GM18873 (cell line): ENCODE data around the gene PCDH8.

Experiments
- ATAC-seq: cut with Tn5 transposase; IDR thresholded peaks from one replicate; pipeline ENCODE4 v1.9.1; 2021; ENCODE audit warnings: mild to moderate bottlenecking, moderate library complexity, moderate number of reproducible peaks; ENCODE audit not compliant: unreplicated experiment, low FRiP score

The PCDH8 gene, protein sequence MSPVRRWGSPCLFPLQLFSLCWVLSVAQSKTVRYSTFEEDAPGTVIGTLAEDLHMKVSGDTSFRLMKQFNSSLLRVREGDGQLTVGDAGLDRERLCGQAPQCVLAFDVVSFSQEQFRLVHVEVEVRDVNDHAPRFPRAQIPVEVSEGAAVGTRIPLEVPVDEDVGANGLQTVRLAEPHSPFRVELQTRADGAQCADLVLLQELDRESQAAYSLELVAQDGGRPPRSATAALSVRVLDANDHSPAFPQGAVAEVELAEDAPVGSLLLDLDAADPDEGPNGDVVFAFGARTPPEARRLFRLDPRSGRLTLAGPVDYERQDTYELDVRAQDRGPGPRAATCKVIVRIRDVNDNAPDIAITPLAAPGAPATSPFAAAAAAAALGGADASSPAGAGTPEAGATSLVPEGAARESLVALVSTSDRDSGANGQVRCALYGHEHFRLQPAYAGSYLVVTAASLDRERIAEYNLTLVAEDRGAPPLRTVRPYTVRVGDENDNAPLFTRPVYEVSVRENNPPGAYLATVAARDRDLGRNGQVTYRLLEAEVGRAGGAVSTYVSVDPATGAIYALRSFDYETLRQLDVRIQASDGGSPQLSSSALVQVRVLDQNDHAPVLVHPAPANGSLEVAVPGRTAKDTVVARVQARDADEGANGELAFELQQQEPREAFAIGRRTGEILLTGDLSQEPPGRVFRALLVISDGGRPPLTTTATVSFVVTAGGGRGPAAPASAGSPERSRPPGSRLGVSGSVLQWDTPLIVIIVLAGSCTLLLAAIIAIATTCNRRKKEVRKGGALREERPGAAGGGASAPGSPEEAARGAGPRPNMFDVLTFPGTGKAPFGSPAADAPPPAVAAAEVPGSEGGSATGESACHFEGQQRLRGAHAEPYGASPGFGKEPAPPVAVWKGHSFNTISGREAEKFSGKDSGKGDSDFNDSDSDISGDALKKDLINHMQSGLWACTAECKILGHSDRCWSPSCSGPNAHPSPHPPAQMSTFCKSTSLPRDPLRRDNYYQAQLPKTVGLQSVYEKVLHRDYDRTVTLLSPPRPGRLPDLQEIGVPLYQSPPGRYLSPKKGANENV

DNA sequence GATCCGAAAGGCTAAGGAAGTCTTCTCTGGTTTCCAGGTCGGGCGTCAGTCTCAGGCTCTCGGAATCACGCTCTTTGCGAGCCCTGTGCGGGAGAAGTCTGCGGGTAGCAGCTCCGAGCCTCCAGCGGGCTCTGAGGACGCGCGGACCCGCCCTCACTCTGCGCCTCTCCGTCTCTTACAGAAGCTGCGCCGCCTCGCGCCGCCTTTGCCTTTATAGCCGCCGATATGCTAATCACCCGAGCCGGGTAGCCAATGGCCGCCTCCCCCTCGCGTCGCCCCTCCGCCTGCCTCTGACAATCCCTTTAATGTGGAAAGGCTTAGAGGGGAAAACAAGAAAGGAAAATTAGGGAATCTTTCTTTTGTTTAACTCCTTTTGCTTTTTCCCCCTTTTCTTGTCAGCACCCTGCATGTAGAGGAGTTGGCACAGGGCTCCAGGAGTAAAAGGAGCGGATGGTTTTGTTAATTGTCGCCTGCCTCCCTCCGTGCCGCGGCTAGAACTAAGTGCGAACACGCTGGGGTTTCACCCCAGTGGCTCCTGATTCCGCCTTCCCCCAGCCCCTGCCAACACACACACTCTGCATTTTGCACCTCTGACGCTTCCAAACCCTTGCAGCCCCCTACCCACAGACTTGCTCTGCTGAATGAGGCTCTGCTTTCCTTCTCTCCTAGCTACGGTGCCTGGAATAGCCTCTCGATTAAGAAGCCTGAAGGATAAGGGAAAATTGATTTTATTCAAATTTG lies at the start of gene PCDH8:
TSS of gene PCDH8 (minus strand) at position 186 of the 741 bp plus-strand sequence. CDS start 204 bp downstream, outside the sequence.
- no peak for ATAC-seq

DNA sequence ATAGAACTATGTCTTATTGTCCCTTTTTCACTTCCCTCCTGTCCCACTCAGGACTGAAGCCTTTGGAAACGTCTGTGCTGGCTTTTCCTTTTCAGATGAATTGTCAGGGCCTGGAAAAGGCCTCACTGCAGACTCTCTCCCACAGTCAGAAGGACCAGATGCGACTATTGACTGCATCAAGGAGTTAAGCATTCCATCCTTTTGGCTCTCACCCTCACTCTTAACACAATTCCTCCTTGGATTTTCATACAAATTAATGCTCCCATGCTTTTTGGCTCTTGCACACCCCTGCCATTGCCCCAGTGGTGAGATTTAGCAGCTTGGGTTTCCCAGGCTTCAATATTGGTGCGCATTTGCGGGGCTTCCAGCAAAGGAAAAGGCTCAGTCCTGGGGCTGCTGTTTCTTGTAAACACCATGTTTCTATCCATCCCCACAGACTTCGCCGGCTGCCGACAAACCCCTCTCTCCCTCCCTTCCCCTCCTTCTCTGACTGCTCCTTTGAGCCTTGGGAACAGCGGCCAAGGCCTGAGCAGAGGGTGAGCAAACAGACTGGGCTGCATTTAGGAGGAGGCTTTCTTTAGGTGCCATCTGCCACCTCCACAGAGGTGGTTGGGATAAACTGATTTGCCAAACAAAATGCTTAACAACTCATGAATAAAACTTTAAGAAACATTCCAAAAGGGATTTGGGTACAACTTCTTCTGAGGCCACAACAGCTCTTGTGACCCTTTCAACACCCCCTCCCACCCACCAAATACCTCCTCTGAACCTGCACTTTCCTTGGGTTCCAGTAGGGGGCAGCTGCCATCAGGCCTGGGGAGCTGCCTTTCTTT lies 48.6 kb upstream of the PCDH8 start:
- no peak for ATAC-seq

DNA sequence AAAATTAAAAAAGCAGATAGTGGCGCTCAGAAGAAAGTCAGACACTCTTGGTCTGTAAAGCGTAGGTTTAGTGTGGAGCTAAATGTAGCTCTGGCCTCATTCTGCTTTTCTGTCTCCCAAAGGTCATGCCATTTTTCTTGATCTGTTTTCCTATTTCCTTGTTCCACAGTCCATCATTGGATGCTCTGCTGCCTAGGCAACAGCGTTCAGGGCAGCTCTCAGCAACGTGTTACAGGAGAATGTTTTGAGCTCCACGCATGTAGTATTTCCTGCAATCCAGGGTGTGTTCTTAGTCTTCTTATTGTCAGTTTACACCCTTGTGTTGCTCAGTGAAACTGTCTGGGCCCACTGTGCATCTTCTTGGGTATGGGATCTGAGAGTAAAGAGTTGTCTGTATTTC lies 46.0 kb upstream of the PCDH8 start:
- no peak for ATAC-seq

DNA sequence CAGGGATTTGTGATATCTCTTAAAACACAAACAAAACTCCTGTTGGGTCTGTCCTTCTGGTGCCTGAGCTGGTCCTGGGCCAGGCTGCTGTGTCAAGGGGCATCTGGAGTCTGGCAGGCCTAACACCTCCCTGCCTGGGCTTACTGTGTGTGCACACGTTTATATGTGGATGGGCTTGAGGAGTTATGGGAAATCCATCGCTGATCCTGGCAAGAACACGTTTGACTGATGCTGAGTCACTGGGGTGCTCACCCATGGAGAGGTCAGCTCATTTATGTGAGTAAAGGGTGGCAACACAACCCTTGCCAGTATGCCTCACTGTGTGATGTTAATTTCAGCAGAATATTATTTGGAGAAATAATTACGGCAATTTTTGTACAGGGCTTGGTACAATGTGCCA lies 44.5 kb upstream of the PCDH8 start:
- ATAC-seq: no peak

DNA sequence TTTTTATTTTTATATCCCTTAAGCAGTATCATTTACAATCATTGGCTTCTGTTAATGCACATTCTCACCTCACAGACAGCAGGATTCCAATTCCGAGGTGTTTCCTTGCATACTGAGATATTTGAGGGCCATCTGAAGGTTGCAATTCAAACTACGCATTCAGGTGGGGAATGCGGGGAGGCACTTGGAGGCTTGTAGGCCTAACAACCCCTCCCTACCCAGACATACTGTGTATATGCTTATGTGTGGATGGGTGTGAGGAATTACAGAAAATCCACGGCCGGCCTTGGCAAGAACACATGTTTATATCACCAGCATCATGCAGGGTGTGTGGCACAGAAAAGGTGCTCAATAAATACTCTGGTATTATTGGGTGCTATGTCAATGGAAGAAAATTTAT lies 43.3 kb upstream of the PCDH8 start:
- ATAC-seq: no peak

DNA sequence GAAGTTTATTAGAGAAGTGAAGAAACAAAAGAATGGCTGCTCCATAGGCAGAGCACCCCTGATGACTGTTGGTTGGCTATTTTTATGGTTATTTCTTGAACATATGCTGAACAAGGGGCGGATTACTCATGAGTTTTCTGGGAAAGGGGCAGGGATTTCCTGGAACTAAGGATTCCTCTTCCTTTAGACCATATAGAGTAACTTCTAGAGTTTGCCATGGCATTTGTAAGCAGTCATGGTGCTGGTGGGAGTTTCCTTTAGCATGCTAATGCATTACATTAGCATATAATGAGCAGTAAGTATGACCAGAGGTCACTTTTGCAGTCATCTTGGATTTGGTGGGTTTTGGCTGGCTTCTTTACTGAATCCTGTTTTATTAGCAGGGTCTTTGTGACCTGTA lies 38.7 kb upstream of the PCDH8 start:
- ATAC-seq: no peak

DNA sequence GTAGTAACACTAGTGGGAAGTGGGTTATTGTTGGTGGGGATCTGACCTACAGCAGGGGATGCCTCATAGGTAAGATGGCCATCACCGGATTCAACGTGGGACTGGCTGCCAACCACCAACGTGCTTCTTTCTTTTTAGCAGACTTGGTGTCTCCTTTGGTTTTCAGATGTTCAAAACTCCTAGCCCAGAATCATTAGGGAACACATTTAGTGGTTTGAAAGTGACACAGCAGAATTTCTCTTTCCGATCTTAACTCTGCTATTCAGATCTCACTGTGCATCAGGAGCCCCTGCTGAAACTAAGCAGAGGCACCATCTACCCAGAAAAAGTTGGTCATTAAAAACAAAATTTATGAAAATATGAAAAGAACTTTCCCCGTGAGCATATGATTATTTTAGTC lies 36.7 kb upstream of the PCDH8 start:
- no peak for ATAC-seq

DNA sequence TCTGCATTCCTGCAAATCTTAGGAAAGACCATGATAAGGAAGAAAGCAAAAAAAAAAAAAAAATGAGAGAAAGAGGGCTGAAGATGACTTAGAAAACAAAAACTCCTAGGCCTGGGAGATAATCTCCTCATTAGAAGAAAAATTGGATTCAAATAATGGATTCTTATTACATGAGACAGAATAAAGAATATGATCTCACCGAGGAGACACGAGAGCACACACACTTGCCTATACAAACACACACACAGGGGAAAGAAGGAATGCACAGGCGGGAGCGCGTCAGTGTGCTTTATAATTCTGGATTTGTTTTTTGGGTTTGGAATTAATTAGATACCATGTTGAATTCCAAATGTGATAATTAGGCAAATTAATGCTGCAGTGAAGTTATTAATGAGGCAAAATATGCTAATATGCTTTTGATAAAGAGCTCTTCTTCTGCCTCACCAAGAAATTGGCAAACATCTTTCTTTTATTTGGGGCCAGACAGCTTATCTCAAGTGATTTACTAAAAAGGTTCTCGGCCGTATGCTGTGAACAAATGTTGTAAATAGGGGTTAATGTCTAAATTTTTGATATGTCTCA lies 36.1 kb upstream of the PCDH8 start:
- ATAC-seq: no peak

DNA sequence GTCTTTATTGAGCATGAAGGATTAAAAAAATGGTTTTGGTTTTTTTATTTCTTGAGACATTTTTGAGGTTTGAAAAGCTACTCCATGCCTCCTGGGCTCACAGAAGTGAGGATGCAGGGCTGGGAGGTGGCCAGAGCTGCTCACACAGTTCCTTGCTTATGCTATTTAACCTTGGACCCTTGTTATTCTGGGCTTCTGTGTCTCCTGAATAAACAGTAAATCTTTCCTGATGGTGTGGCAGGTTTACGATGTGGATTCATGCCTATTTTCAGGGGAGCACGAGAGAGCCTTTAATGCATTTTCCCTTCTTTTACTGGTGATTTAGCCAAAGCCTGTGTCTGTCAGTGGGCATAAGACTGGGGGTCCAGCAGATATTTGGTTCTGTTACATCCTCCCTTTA lies 34.3 kb upstream of the PCDH8 start:
- ATAC-seq: no peak

DNA sequence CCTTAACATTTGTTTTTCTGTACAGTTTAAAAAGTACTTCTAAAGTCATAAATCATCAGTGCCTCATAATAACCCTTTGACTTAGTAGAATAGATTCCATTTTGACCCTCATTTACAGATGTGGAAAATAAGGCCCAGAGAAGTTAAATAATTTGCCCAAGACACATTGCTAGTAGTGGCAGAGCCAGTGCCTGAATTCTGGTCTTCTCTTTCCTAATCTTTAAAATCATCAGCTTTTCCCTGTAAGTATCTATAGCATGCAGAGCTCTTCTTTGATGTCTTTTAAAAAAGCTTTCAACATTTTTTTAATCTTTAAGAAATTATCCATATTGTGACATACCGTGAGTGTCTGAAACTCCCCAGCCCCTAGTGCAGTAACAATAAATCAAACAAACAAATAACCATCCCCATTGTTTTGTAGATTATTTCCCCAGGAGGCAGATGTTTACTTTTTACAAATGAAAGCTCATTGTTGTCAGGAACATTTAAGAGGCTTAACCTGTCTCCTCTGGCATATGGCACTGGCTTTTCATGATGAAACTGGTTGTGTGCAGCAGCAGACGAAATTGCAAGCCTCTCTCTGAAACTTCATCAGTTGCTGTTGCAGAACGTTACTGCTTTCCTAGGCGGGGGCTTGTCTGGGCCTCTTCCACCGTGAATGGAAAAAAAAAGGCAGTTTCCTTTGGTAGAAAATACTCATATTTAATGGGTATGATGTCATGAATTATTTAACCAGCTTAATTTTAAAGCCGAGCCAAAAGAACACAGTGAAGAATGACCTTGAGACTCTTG lies 31.7 kb upstream of the PCDH8 start:
- no peak for ATAC-seq

DNA sequence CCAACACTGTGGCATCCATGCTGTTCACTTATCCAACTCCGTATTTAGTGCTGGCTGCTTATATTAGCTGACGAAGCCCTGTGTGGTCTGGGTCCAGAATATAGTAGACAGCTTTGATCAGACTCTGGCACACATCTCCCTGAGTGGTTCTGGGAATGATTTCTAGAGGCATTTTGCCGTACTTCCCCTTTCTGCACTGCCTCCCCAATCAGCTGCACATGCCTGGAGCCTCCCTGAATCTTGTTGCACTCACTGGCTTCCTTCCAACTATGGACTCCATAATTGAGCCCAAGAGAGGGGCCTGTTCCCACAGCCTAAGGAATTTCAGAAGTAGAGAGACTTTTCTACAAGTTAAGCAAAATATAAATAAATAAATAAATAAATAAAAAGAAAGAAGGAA lies 30.4 kb upstream of the PCDH8 start:
- no peak for ATAC-seq

DNA sequence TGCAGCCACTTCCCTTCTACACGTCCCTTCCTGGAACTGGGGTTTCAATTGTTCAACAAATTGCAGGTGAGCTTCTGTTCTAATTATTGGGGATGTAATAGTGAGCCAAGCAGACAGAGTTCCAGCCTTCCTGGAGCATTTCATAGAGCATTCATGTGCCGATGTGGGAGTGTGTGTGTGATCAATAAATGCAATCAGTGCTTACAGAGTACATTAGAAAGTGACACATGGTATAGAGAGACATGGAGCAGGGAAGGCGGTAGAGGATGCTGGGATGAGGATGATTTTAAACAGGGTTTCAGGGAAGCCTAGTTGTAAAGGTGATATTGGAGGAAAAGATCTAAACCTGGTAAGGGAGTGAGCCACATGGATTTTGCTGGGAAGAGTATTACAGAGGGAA lies 21.7 kb upstream of the PCDH8 start:
- no peak for ATAC-seq

DNA sequence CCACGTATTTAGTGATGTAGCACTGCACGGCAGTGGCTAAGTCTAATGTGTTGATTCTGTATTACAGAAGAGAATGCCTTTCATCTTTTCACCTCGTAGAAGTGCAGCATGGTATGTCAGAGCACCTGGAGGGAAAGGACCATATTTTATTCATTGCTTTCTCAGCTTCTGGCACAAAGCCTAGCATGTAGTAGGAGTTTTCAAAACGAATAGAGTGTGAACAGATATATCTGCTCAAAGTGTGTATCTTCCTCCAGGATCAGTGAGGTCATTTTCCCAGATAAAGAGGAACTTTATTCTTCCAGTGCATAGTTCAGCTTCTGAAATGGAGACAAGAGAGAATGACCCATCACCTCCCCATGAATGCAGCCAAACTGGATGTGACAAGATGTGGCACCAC lies 21.2 kb upstream of the PCDH8 start:
- no peak for ATAC-seq

DNA sequence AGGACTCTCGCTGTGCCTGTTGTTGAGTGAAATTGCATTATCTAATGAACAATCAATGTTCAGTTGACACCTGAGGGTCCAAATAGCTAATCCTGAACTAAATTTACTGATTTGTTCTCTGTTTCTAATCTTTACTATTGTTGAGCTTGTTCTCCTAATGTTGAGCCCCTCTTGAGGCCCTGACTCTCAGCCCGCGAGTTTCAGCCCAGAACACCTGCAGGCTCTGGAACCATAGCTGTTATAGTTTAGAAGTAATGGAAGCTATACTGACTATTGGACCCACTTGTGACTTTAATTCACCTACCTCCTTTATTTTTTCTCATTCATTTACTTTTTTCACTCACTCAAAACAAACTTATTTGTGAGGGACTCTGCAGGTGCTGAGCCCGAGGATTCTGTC lies 20.6 kb upstream of the PCDH8 start:
- no peak for ATAC-seq

DNA sequence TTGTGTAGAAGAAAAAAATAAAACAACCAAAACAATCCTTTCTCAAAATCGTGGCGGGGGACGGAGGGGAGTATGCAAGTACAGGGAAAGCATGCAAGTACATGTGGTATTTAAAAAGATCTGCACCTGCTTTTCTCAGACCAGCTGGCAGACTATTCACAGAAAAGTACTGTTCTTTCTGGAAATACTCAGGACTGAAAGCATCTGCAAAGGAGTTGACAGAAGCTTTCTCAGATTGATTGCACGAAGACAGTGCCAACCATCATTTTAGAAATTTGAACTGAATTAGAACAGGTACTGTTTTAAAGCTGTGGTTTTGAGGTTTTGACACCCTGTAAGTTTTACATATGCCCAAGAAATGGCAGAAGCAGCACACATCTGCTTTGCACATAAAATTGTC lies 19.8 kb upstream of the PCDH8 start:
- no peak for ATAC-seq

DNA sequence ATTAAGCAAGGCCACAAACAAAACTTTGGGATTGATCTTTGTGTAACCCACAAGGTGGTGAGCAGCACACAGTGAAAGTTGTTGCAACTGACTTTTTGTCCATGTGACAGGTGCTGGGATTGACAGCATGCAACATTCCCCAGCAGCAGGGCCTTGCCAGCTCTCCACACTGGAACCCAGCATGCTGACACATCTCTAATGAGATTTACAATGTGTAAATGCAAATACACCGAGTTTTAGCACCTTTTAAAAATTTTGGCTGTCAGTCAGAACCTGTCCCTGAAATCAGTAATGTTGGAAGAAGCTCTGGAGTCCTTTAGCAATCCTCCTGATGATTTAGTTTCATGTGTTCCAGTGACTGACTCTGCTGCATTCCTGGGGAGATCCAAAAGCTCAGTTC lies 16.5 kb upstream of the PCDH8 start:
- ATAC-seq: no peak

DNA sequence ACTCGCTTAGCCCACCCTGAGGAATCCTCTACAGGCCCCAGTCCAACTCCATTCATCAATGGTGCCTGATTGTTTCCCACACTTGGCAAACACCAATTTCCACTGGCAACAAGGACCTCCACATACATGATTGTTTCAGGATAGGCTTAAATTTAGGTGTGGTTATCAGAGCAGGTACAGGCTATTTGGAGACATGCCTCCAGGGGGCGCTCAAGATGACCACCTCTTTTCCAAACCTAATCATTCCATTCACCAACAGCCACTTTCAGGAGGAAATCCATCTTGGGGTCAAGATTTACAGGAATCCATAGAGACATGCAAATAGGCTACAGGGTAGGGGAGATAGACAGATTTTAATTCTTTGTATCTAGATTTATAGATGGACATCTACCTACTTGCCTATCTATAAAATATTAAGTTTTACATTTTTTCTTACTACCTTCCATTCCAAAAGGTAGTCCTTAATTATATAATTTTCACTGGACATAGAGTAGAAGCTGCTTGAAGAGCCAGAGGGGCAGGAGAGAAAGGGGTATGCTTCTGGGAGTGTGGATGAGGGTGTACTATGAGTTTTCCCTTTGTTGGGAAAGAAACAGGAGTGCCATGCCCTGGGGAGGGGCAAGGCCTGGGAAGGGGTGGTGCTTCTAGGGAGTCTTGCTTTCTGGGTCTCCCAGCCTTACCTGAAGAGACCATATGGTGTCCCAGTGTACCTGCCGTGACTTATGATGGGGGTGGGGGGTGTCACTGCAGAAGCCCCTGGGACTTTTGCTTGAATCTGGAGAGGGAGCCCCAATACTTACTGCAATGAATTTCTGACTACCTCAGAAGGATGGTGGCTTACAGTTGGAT lies 14.1 kb upstream of the PCDH8 start:
- ATAC-seq: no peak

DNA sequence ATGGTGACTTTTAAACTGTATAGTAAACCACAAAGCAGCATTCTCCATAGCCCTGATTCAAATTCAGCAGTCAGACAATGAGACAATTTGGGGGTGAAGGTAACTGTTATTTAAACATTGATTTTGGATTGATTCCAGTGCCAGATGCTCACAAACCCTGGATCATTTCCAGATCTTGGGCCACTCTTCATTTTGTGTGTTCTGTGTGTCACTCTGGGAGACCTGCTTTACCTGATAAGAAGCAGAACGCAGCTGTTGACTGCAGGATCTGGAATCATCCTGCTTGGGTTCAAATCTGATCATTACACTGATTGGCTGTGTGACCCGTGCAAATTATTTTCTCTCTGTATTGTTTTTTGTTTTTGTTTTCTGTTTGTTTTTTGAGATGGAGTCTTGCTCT lies 4.0 kb upstream of the PCDH8 start:
- ATAC-seq: no peak
